ENCODE data around the gene XYLT1.

XYLT1 gene

GRCh38 chr16:17457513-17457912 lies 13.2 kb downstream of the XYLT1 start:
- no peak for FAIRE-seq

DNA sequence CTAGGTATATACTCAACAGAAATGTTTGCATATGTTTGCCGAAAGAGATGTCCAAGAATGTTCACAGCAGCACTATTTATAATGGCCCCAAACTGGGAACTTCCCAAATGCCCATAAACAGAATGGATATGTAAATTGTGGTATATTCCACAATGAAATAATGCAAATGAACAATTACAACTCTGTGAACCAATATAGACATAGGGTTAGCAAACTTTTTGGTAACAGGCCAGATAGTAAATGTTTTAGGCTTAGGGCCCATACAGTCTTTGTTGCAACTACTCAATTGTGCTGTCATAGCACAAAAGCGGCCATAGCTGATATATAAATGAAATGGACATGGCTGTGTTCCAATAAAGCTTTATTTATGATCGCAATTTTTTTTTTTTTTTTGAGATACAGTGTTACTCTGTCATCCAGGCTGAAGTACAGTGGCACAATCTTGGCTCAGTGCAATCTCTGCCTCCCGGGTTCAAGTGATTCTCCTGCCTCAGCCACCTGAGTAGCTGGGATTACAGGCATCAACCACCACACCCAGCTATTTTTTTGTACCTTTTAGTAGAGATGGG lies 16.5 kb downstream of the XYLT1 start:
- no peak for FAIRE-seq

DNA sequence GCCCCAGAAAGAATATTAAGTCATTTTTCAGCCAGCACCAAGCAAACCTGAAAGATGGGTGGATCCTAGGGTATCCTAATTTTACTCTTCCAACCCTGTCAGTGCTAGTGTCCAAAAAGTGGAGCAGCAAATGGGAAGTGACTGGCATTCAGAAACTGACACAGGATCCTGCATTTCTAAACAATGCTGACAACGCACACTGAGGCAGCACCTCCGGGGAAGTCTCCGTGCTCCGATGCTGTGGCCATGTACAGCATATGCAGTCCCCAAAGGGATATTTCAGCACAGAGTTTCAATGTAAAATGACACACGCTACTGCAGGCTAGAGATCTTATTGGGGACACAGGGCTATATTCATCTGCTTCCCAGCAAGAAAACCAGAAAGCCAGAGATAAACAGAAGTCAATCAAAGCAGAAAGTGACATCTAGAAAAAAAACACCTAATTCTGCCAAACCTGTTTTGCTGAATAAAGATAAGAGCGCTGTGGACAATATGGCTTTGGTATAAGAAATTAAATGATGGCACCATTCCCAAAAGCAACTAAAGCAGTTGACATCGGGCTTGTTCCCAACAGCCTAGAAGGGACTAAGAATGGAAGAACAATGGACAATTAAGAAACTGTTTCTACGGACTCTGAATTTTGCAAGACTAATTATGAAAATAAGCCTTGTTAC lies 17.3 kb downstream of the XYLT1 start:
- FAIRE-seq = no peak

DNA sequence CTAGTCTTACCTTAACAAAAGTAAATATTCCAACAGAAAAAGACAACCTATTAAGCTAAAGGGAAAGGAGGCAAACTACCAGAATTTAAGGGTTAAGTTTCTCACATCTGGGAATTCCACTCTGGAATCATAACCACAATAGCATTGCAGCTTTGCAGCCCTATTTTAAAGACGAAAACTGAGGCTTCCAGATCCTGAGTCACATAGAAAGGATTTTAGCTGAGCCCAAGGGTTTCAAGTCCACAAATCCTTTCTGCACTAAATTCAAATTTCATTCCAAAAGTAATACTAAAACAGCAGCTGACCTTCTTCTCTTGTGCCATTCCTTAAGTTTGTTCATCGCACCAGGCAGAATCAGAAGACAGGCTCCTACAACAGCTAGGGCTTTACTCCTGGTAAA lies 17.8 kb downstream of the XYLT1 start:
- FAIRE-seq = no peak

DNA sequence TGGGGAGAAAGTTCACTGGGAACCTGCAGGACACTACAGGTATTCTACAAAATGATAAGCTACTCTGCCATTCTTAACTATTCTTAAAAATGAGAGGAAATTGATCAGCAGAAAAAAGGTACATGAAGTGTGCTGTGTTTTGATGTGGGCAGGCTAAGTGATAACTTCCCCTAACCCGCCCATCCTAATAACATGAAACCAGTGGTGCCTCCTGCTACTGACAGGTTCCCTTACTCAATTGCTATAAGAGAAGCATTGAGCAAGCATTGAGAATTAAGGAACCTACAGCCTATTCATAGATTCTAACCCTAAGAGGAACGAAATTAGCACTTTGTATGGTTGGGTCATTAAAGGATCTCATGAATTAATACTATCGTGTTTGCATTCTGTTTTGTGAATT lies 18.9 kb downstream of the XYLT1 start:
- no peak for FAIRE-seq

GRCh38 chr16:17450291-17450690 lies 20.5 kb downstream of the XYLT1 start:
- FAIRE-seq = no peak

- FAIRE-seq = no peak
Observed at GRCh38 chr16:17448640-17449638, 21.8 kb downstream of the XYLT1 start.

- no peak for FAIRE-seq
Observed at GRCh38 chr16:17447101-17447569, 23.6 kb downstream of the XYLT1 start.

GRCh38 chr16:17446661-17447060 lies 24.1 kb downstream of the XYLT1 start:
- FAIRE-seq = no peak

GRCh38 chr16:17445421-17445820 lies 25.3 kb downstream of the XYLT1 start:
- no peak for FAIRE-seq

GRCh38 chr16:17444658-17445057 lies 26.1 kb downstream of the XYLT1 start:
- FAIRE-seq = no peak

GRCh38 chr16:17440131-17440530 lies 30.6 kb downstream of the XYLT1 start:
- no peak for FAIRE-seq

- FAIRE-seq = no peak
Observed at GRCh38 chr16:17439580-17439979, 31.2 kb downstream of the XYLT1 start.

DNA sequence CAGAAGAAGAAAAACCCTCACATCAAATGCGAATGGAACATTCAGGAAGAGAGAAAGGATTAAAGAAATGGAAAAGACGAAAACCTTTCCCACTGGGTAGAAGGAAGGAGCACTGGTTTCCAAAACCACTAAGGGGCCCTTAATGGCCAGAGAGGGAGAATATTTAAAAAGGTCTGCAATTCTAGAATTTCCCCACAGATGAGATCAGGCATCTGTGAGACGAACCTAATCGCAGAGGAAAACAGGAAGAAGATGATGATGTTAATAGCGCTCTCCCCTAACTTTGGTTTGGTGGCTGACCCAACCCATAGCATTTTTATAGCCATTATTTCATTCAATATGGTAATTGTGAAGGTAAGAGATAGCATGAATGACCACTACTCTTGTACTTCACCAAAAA lies 32.8 kb downstream of the XYLT1 start:
- FAIRE-seq = no peak

GRCh38 chr16:17437127-17437720 lies 33.5 kb downstream of the XYLT1 start:
- no peak for FAIRE-seq

DNA sequence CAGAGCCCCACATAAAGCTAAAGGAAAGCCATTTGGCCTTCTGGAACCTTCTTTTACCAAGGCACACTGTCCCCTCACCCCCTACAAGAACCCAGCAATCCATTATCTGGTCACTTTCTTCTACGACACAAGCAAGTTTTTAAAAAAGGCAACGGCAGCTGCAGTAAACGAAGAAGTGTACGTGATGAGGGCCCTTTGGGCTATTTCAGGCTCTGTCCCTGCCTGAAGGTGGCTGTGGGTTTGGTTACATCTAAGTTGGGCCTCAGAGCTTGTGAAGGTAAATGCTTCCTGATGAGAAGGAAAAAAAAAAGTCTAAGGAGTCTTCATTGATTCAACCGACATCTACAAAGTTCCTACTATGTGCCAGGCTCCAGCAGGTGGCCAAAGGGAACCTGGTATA lies 35.4 kb downstream of the XYLT1 start:
- FAIRE-seq = no peak

DNA sequence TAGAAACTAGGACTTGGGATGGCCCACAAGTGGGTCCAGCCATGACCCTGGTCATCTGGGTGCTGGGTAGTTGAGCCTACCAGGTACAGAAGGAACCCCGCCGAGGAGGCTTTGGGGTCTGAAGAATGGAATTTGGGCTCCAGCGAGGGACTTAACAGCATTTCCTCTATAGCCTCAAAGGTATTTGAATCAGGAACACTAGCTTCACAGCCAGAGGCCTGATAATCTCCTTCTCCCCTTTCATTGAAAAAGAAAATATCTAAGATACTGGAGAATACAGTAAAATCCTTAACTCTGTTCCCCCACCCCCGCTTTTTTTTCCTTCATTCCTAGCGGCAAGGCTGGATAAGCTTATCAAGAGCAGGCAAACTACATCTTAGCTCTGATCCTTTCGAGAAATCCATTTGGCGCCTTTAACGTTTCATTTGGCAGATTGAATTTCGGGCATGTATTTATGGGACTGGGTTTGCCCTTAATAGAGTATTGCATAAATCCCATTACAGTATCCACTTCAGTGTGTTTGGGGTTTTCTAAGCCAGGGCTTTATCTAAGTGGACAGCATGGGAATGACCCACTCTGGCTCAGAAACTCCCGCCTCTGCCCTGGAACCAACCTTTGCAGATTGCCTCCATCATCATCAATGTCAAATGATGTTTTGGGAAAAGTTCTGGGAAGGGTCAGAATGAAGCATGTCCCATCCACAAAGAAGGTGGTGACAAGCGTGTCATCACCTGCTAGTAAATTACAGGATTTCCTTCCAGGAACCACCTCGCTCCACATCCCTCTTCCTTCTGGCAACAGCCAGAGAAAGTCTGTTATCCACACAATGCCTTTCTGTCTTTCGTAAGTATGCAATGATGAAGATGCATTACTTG lies 36.9 kb downstream of the XYLT1 start:
- FAIRE-seq = no peak

DNA sequence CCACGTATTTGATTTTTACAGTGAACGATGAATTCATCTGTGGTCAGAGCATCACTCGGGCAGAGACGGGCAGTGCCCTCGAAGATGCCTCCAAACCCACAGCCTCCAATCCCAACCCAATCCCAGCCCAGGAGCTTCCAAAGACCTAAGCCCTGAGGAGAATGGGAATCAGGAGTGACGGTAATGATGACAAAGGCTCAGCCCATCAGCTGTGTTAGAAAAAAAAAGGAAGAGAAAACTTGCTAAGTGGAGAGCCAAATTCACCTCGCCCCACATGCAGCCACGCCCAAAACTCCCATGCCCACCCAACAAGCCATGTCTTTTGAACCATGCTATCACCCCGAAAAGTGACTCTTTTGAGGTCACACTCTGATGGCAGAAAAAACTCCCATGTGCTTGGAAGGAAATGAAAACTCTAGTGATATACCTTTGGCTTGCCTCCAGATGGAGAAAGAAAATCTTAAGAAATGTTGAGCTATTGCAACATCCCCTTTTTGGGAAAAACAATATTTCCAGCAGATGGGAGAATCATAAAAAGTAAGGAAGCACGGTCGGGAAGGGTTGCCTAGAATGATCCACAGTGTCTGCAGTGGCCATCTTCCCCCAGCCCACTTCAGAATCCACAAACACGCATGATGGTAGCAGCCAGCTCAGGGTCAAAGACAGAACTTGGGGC lies 37.7 kb downstream of the XYLT1 start:
- FAIRE-seq = no peak

- FAIRE-seq = no peak
Observed at GRCh38 chr16:17431968-17432625, 38.7 kb downstream of the XYLT1 start.

DNA sequence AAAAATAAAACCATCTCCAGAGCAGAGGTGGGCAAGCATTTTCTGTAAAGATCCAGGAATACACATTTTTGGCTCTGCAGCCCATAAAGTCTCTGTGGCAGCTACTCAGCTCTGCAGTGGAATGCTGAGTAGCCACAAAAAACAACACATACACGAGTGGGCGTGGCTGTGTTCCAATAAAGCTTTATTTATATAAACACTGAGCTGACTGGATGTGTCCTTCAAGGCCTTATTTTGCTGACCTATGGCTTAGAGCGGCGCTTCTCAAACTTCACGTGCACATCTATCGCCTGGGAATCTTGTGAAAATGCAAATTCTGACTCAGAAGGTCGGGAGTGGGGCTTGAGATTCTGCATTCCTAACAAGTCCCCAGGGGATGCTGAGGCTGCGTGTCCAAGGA lies 39.7 kb downstream of the XYLT1 start:
- no peak for FAIRE-seq

GRCh38 chr16:17426451-17426850 lies 44.3 kb downstream of the XYLT1 start:
- no peak for FAIRE-seq

All from islet of Langerhans (tissue), 1 donor.